ENCODE measurements around the gene FABP6. TPM values are rescaled to one million over a fixed set of nuclear protein-coding genes. Genes with fewer than 3 reads are reported as not detected.

The FABP6 gene
- total RNA-seq, 1 experiment from 2014 or later = 5.2 TPM

DNA sequence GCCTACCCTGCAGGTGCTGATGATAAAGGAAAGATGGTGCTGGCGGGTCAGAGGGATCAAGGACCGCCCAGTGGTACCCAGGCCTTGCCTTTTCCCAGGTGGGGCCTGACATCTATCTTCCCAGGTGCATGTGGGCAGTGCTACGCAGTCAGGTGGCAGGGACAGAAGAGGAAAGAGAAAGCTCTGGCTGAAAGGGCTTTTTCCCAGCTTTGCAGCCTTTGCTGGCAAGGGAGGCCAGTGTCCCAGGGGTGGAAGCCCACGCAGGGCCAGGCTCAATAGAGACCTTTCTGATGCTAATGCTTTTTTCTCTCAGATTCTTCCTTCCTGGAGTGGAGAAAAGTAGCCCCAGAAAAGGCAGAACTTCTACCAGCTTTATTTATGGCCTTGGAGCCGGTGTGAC, 36.7 kb downstream of the FABP6 start:
- Histone ChIP-seq H3K9ac (ENCODE audit: extremely low read depth, insufficient read length, low read length) (no peak overlapping the region), H2AK5ac (ENCODE audit: insufficient read length, low read length) (no peak overlapping the region), H4K5ac (ENCODE audit: insufficient read length, low read depth, low read length) (no peak overlapping the region), H3K27me3 (ENCODE audit: insufficient read depth, low read length) (no peaks in the 10 kb centered on the region), H3K9me3 (ENCODE audit: control insufficient read depth, low read depth, low read length) (no peaks in the 10 kb centered on the region), H2AFZ (ENCODE audit: low read length) (no peak overlapping the region), H3K23ac (ENCODE audit: insufficient read length, low read depth, low read length) (no peak overlapping the region), H2BK12ac (ENCODE audit: insufficient read length, low read depth, low read length) (no peak overlapping the region), H2BK120ac (ENCODE audit: low read depth, low read length, poor library complexity, severe bottlenecking) (no peak overlapping the region), H2BK15ac (ENCODE audit: low read depth, low read length) (no peak overlapping the region), H3K4ac (ENCODE audit: low read depth, low read length) (no peak overlapping the region), H3K14ac (ENCODE audit: insufficient read depth, low read length) (no peak overlapping the region), H3K18ac (ENCODE audit: insufficient read length, low read depth, low read length) (no peak overlapping the region), H4K20me1 (ENCODE audit: control insufficient read depth, insufficient read depth, insufficient read length) (no peaks in the 10 kb centered on the region), H3K27ac (ENCODE audit: insufficient read length, low read depth, low read length) (no peak overlapping the region), H3T11ph (ENCODE audit: low read length) (no peak overlapping the region), H3K79me2 (ENCODE audit: insufficient read depth, low read length) (no peaks in the 10 kb centered on the region), H2BK20ac (ENCODE audit: low read depth, low read length, poor library complexity, severe bottlenecking) (no peak overlapping the region), H3K4me1 (ENCODE audit: insufficient read depth, low read length) (peaks cover 11% of the 10 kb centered on the region; the same call in 1 of the 2 replicates), H4K8ac (replicated peaks; ENCODE audit: insufficient read length, low read depth, low read length) (no peak overlapping the region), H3K4me2 (ENCODE audit: insufficient read depth, insufficient read length, low read length) (no peak overlapping the region), H3K56ac (ENCODE audit: insufficient read length, low read depth, low read length) (no peak overlapping the region), H3K79me1 (ENCODE audit: insufficient read depth, low read depth, low read length, poor library complexity, severe bottlenecking) (peaks cover 2% of the 10 kb centered on the region), H3K23me2 (ENCODE audit: insufficient read length, low read depth, low read length, poor library complexity, severe bottlenecking) (no peaks in the 10 kb centered on the region), H4K91ac (ENCODE audit: insufficient read length, low read depth, low read length) (no peak overlapping the region), H2BK5ac (ENCODE audit: insufficient read length, low read length) (no peak overlapping the region)
- Mint-ChIP-seq H3K4me1 (peaks cover 63 to 73% of the 10 kb centered on the region in 2 experiments), H3K27ac (peak overlapping the region; percentile 83 to 96 (median 93)), H3K9me3 (no peaks in the 10 kb centered on the region), H3K4me3 (peak overlapping the region; percentile 37 to 69; a peak in 4 of 5 replicates), H3K27me3 (ENCODE audit: low read depth) (no peaks in the 10 kb centered on the region; the same call in 1 of the 2 replicates), H3K36me3 (ENCODE audit: insufficient read depth in 1 of 3, low read depth in 3 of 3) (peaks cover 6 to 32% (median 9%) of the 10 kb centered on the region in 3 experiments; a peak in 5 of 7 replicates)
- DNase-seq = peak; percentile 58
- TF ChIP-seq, protein P1, sequence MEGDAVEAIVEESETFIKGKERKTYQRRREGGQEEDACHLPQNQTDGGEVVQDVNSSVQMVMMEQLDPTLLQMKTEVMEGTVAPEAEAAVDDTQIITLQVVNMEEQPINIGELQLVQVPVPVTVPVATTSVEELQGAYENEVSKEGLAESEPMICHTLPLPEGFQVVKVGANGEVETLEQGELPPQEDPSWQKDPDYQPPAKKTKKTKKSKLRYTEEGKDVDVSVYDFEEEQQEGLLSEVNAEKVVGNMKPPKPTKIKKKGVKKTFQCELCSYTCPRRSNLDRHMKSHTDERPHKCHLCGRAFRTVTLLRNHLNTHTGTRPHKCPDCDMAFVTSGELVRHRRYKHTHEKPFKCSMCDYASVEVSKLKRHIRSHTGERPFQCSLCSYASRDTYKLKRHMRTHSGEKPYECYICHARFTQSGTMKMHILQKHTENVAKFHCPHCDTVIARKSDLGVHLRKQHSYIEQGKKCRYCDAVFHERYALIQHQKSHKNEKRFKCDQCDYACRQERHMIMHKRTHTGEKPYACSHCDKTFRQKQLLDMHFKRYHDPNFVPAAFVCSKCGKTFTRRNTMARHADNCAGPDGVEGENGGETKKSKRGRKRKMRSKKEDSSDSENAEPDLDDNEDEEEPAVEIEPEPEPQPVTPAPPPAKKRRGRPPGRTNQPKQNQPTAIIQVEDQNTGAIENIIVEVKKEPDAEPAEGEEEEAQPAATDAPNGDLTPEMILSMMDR (conservative IDR thresholded peaks at IDR 0.05) = no peak
- WGBS (ENCODE audit: extremely low coverage, insufficient read length, low lambda C conversion rate) = no CpG with 5 or more reads among the region's 5 CpGs

All from H9 (cell line).